HG02642 (cell line): ENCODE results near the gene AKIRIN1.
A peak's percentile ranks its signal among the peaks of the same experiment; 100 is the strongest.
"Not testable (repeated sequence)": the region's sequence is repeated elsewhere in the genome, so short reads cannot be mapped to it uniquely, and the experiment has no call there.

Experiments
- ATAC-seq: cut with Tn5 transposase; IDR thresholded peaks from one replicate; pipeline ENCODE4 v1.9.1; 2021; ENCODE audit warnings: mild to moderate bottlenecking; ENCODE audit not compliant: unreplicated experiment, poor library complexity

Gene AKIRIN1

GRCh38 chr1:38992412-38993111 lies 1.5 kb downstream of the AKIRIN1 start:
- no peak for ATAC-seq

- no peak for ATAC-seq
These were observed 3.1 kb downstream of the AKIRIN1 start for GRCh38 chr1:38994196-38994595.

- no peak for ATAC-seq
These were observed 6.2 kb downstream of the AKIRIN1 start for GRCh38 chr1:38997034-38997900.

DNA sequence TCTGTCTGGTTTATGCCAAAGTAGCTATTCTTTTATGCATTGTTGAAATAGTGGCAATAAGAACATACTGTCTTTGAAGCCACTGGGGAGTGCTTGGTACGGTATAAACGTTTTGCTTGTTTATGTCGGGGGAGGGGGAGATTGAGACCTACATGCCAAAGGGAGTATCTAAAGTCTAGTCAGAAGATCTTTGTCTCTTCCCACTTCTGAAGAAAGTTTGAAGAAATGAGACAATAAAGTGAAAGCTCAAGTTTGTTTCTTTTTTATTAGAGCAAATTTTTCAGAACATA lies 6.8 kb downstream of the AKIRIN1 start:
- no peak for ATAC-seq

DNA sequence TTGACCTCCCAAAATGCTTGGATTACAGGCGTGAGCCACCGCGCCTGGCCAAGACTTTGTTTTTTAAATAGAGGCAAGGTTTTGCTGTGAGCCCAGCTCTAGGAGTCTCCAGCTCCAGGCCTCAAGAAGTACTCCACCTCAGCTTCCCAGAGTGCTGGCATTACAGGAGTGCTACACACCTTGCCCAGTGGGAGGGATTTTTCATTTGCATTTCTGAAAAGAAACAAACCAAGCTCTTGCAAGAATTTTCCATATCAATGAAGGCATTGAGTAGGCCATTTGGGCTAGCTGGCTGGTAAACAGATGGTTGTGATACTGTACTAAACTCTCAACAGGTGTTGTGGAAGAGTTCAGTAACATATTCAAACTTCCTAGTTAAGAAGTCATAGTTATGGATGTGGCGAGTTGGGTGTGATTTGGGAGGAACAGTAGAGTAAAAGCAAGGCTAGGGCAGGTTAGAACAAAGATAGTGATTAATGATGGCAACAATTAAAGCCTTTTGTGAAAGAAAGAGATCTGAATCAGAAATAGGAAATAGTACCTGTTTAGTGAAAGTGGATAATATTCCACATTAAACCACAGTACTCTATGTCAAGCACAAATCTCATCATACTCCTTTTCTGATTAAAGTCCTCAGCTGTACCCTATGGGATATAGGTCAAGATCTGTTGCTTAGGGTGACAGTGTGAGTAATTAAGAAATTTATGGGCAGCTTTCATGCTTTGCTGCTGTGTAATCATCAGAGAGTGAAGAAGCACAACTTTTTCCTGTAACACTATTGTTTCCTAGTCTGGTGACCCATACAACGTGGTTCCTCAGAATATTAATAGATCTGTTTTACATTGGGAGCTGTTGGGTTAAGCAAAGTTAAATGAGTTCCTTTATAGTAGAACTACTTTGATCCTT lies 10.7 kb downstream of the AKIRIN1 start:
- no peak for ATAC-seq

GRCh38 chr1:39003281-39003680 lies 12.2 kb downstream of the AKIRIN1 start:
- no peak for ATAC-seq

- ATAC-seq = no peak
These were observed 12.7 kb downstream of the AKIRIN1 start for GRCh38 chr1:39003794-39004193.

DNA sequence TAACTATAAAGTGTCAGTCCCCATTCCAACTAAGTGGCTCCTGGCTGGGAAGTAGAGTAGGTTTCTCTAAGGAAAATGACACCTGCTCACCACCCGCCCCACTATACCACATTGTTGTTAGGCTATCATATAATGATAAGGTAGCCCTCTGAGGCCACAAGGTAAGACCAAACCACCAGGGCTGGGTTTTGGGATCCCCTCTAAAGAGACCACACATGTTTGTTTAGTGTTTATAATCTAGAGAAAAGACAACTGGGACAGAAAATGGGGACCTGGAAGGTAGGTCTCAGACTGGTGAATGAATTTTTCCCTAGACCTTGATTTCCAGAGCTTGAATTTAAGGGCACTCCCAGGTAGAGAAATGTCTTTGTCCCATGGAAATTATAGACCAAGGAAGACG lies 15.2 kb downstream of the AKIRIN1 start:
- ATAC-seq = no peak

- ATAC-seq = no peak
These were observed 15.9 kb downstream of the AKIRIN1 start for GRCh38 chr1:39006726-39007645.

GRCh38 chr1:39014956-39015355 lies 23.9 kb downstream of the AKIRIN1 start:
- ATAC-seq = not testable (repeated sequence)

DNA sequence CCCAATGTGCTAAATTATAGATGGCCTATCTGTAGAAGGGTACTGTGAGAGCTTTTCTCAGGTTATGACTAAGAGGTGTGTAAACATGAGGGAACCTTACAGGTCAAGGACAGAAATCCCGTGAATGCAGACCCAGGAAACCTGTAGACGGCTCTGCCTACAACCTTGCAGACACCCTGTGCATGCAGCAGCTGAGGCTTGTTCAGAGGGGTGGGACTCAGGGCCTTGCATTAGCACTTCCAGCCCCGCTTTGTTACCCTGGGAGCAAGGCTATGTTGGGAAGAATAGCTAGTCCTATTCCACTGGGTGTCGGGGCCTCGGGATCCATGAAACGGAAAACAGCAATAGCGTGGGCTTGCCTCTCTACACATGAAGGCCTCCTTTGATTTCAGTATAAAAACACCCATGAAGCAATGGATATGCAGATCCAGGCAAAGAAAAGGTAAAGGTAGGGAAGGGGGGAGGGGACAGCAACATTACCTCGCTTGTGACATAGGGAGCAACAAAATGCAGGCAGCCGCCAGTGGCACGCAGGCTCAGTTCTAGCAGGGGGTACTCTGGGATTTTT lies 25.6 kb downstream of the AKIRIN1 start:
- no peak for ATAC-seq

- ATAC-seq = no peak
These were observed 26.2 kb downstream of the AKIRIN1 start for GRCh38 chr1:39017266-39017665.

GRCh38 chr1:39020494-39020893 lies 29.4 kb downstream of the AKIRIN1 start:
- not testable (repeated sequence) for ATAC-seq

DNA sequence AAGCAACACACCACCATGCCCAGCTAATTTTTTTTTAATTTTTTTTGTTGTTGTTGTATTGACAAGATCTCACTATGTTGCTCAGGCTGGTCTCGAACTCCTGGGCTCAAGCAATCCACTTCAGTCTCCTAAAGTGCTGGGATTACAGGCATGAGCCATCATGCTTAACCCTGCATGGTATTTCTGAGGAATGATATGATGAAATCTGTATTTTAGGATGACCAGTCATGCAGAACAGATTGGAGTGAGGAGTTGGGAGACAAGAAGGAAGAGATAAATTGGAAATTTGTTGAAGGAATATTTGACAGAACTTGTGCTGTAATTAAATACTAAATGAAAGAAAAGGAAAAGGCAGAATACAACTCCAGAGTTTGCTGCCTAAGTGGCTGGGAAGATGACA lies 30.4 kb downstream of the AKIRIN1 start:
- no peak for ATAC-seq

GRCh38 chr1:39023140-39023539 lies 32.1 kb downstream of the AKIRIN1 start:
- ATAC-seq = no peak

DNA sequence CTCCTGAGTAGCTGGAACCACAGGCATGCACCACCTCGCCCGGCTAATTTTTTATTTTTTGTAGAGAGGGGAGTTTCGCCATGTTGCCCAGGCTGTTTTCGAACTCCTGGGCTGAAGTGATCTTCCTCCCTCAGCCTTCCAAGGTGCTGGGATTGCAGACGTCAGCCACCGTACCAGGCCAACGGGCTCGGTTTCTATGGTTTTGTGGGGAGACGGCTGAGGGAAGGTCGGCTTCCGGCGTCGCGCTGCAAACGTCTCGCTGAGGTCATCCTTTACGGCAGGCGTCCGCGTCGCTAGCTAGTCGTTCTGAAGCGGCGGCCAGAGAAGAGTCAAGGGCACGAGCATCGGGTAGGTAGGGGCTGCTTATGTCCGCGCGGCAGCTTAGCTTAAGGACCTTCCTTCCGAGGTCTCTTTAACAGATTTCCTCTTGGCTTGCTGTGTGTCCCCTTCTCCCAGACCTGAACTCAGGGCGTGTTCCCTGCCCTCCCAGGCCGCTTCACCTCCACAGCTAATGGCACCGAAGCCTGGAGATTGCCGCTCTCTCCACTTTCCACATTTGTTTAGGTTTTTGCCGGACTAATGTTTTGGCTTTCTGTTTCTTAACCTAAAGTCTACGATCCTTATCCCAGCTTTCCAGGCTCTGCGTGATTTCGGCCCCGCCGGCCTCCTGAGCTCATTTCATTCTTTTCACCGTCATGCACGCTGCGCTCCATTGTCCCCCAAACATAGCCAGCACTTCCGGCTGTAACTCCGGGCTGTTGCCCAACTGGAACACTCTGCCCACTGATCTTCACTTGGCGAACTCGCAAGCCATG lies 35.2 kb downstream of the AKIRIN1 start, which contains the start of gene NDUFS5:
TSS of gene NDUFS5 (plus strand) at position 300 of the 815 bp plus-strand sequence. CDS start 2,375 bp downstream, outside the sequence.
- peak; percentile 79 for ATAC-seq

GRCh38 chr1:39026866-39027507 lies 35.9 kb downstream of the AKIRIN1 start:
- ATAC-seq = no peak

DNA sequence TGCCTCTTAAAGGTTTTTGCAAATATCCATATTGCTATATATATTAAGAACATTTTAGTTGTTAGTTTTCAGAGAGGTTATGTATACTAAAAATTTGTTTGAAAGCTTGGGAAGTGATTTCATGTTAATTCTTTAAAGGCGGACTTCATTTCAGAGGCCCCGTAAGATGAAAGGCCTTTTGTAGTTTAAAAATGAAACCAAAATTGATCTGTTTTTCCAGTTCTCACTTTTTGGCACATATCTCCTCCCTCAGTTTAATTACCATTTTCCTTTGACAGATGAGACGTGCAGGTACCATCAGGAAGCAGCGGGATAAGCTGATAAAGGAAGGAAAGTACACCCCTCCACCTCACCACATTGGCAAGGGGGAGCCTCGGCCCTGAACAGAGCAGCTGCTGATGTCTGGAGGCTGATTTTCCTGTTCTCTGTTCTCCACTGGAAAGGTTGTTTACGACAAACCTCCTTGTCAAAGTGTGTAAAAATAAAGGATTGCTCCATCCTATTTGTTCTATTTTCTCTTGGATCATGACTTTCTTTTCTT lies 43.1 kb downstream of the AKIRIN1 start:
- ATAC-seq = no peak
